Uterus (tissue), 2 donors: Measurements from ENCODE around the gene ADPRHL1.

ENCODE experiments used
- CTCF ChIP-seq, 4 experiments: fragments of 200-600 bp in 2 of 4; fragments of 450-650 bp in 2 of 4; sonication (generic) in 2 of 4; IDR thresholded peaks; one replicate each; pipeline ENCODE4 v1.5.1; 2016 to 2019; ENCODE audit warnings: antibody characterized with exemption in 4 of 4, mild to moderate bottlenecking in 2 of 4, moderate library complexity in 1 of 4
- POLR2A ChIP-seq, 2 donors: fragments of 450-650 bp; IDR thresholded peaks; one replicate each; pipeline ENCODE4 v1.6.1; 2016; ENCODE audit warnings: antibody characterized with exemption in 2 of 2, mild to moderate bottlenecking in 1 of 2, moderate library complexity in 1 of 2

- TF ChIP-seq POLR2A (IDR thresholded peaks at IDR 0.05) (no peak), CTCF (IDR thresholded peaks at IDR 0.05) (no peak)
Observed at GRCh38 chr13:113493315-113493951, 40.1 kb upstream of the ADPRHL1 start.
